ENCODE measurements around the gene KCNG3. TPM values are rescaled to one million over a fixed set of nuclear protein-coding genes. Genes with fewer than 3 reads are reported as not detected.

The KCNG3 gene
- total and polyA plus RNA-seq, 2 of the 13 experiments (the other 11 are each of a cell fraction or from before 2014, with no cell fraction given), result 2.8 to 4.8 TPM

GRCh38 chr2:42504364-42505230 lies 10.8 kb upstream of the KCNG3 start (continued):
- TF ChIP-seq ZBTB33 (CRISPR knock-in tag; IDR thresholded peaks at IDR 0.05), result 0 out of 2 replicates have a peak, but pooled peaks have one; percentile 47
- 0 out of 2 replicates have a peak, but pooled peaks have one; percentile 37 for TF ChIP-seq YEATS2 (CRISPR knock-in tag; IDR thresholded peaks at IDR 0.05; ENCODE audit: borderline replicate concordance)
- no peak for TF ChIP-seq NONO (IDR thresholded peaks at IDR 0.05)
- TF ChIP-seq NONO (CRISPR knock-in tag; conservative IDR thresholded peaks at IDR 0.05), result peak; percentile 53; the same call in 1 of the 2 replicates
- peak; percentile 92 for TF ChIP-seq HOXA3 (CRISPR knock-in tag; IDR thresholded peaks at IDR 0.05)
- no peak for TF ChIP-seq MTF1 (CRISPR knock-in tag; IDR thresholded peaks at IDR 0.05)
- peak; percentile 35; the same call in 1 of the 2 replicates for TF ChIP-seq ZFP91 (CRISPR knock-in tag; IDR thresholded peaks at IDR 0.05; ENCODE audit: borderline replicate concordance)
- TF ChIP-seq ZNF576 (CRISPR knock-in tag; IDR thresholded peaks at IDR 0.05), result no peak
- TF ChIP-seq ZNF432 (CRISPR knock-in tag; IDR thresholded peaks at IDR 0.05; ENCODE audit: borderline replicate concordance), result no peak
- TF ChIP-seq ZNF441 (CRISPR knock-in tag; IDR thresholded peaks at IDR 0.05; ENCODE audit: borderline replicate concordance), result peak; percentile 55; the same call in 1 of the 2 replicates
- TF ChIP-seq SIX4 (CRISPR knock-in tag; IDR thresholded peaks at IDR 0.05), result no peak
- no peak for TF ChIP-seq AFF4 (CRISPR knock-in tag; IDR thresholded peaks at IDR 0.05)
- TF ChIP-seq KDM5B (CRISPR knock-in tag; IDR thresholded peaks at IDR 0.05; ENCODE audit: borderline replicate concordance), result peak; percentile 72; the same call in 1 of the 2 replicates
- TF ChIP-seq, protein P1, sequence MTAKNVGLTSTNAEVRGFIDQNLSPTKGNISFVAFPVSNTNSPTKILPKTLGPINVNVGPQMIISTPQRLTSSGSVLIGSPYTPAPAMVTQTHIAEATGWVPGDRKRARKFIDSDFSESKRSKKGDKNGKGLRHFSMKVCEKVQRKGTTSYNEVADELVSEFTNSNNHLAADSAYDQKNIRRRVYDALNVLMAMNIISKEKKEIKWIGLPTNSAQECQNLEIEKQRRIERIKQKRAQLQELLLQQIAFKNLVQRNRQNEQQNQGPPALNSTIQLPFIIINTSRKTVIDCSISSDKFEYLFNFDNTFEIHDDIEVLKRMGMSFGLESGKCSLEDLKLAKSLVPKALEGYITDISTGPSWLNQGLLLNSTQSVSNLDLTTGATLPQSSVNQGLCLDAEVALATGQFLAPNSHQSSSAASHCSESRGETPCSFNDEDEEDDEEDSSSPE (CRISPR knock-in tag; IDR thresholded peaks at IDR 0.05), result peak; percentile 29; the same call in 1 of the 2 replicates
- TF ChIP-seq, protein P2, sequence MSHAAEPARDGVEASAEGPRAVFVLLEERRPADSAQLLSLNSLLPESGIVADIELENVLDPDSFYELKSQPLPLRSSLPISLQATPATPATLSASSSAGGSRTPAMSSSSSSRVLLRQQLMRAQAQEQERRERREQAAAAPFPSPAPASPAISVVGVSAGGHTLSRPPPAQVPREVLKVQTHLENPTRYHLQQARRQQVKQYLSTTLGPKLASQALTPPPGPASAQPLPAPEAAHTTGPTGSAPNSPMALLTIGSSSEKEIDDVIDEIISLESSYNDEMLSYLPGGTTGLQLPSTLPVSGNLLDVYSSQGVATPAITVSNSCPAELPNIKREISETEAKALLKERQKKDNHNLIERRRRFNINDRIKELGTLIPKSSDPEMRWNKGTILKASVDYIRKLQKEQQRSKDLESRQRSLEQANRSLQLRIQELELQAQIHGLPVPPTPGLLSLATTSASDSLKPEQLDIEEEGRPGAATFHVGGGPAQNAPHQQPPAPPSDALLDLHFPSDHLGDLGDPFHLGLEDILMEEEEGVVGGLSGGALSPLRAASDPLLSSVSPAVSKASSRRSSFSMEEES (CRISPR knock-in tag; IDR thresholded peaks at IDR 0.05), result peak; percentile 66
- 0 out of 2 replicates have a peak, but pooled peaks have one; percentile 64 for TF ChIP-seq THAP7 (CRISPR knock-in tag; IDR thresholded peaks at IDR 0.05)
